ENCODE measurements around the gene ZNF433.
"Not testable (repeated sequence)": the region's sequence is repeated elsewhere in the genome, so short reads cannot be mapped to it uniquely, and the experiment has no call there.

Gene ZNF433

DNA sequence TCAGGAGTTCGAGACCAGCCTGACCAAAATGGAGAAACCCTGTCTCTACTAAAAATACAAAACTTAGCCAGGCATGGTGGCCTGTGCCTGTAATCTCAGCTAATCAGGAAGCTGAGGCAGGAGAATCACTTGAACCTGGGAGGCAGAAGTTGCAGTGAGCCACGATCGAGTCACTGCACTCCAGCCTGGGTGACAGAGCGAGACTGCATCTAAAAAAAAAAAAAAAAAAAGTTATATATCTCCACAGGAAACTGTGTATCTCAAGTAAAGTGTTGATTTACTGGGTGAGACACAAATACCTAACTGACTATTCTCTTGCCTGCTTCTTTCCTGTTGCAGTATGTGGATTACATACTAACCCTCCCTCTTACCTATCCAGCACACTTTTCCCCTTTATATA is 43.6 kb downstream of the ZNF433 start:
- DNase-seq; intact Hi-C loops (cut with DNase I): not testable (repeated sequence)

DNA sequence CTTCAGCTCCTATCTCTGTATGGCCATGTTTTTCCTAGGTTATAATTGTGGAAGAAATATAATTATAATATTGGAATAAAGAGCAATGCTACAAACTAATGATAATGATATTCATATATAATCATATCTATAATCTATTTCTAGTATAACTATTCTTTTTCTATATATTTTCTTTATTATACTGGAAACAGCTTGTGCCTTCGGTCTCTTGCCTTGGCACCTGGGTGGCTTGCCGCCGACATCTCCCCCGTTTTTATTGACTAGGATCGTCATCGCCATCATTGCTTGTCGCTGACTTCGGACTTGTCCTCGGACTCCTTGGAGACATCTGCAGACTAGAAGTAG is 46.4 kb downstream of the ZNF433 start:
- intact Hi-C loops (cut with DNase I): loop anchor here (1.0 to 2.0 kb wide), 2 partner anchors 25 to 192 kb away; no protein-coding TSS in a partner anchor
- DNase-seq: no peak

DNA sequence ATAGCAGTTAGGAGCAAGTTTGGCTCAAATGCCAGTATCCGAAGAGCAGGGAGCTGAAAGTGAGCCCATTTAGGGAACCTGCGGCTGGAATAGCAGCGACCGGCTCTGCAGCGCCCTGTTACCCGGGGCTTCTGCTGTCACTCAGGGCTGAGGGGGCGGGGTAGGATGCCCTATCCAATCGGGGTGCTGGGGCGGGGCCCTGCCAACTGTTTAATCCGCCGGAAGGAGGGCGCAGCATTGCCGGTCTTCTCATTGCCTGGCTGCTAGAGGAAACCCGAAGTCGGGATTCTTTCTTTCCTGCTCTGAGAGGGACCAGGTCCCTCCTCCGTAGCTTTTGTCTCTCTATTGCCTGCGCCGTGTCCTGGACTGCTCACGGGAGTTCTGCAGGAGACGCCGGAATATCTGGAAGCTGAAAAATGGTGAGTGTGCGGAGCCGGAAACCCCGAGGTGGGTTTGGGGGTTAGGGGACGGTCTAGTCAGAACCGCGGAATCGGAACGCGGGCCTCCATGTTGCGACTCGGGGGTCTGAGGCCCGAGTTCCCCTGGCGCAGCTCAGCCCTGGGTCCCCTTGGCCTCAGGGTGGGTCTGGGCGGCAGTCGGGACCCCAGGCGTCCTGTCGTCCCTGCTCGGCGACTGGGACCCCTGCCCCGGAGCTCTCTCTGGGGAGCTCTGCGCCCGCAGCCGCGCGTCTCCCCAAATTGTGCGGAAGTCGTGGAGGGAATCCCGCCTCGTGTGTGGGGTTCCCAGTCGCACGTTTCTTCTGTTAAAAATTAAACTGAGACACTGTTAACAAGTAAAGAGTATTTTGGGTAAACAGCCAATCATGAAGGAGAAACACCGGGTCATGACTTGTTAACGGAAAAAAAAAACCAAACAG is 47.8 kb downstream of the ZNF433 start:
- intact Hi-C loops (cut with DNase I): loop anchor here (1.0 to 2.0 kb wide), 2 partner anchors 63 to 191 kb away; no protein-coding TSS in a partner anchor
- DNase-seq: peak; percentile 83 to 99 (median 92)

GRCh38 chr19:11986754-11987153 is 48.7 kb downstream of the ZNF433 start:
- intact Hi-C loops (cut with DNase I): no loop called here

GRCh38 chr19:11984986-11985385 is 50.5 kb downstream of the ZNF433 start:
- intact Hi-C loops (cut with DNase I): no loop called here
- no peak for DNase-seq

More at GRCh38 chr19:11986754-11987153, 48.7 kb downstream of the ZNF433 start:
- DNase-seq: no peak

- intact Hi-C loops (cut with DNase I): no loop called here
- no peak for DNase-seq
Measured at GRCh38 chr19:11982526-11982925, 53.0 kb downstream of the ZNF433 start.

DNA sequence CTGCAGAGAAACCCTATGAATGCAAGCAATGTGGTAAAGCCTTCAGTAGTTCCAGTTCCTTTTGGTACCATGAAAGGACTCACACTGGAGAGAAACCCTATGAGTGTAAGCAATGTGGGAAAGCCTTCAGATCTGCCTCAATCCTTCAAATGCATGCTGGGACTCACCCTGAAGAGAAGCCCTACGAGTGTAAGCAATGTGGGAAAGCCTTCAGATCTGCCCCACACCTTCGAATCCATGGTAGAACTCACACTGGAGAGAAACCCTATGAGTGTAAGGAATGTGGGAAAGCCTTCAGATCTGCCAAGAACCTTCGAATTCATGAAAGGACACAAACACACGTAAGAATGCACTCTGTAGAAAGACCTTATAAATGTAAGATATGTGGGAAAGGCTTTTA is 56.0 kb downstream of the ZNF433 start:
- intact Hi-C loops (cut with DNase I): no loop called here
- no peak for DNase-seq

- no peak for DNase-seq
- intact Hi-C loops (cut with DNase I): no loop called here
Measured at GRCh38 chr19:11978492-11979100, 56.9 kb downstream of the ZNF433 start.

DNA sequence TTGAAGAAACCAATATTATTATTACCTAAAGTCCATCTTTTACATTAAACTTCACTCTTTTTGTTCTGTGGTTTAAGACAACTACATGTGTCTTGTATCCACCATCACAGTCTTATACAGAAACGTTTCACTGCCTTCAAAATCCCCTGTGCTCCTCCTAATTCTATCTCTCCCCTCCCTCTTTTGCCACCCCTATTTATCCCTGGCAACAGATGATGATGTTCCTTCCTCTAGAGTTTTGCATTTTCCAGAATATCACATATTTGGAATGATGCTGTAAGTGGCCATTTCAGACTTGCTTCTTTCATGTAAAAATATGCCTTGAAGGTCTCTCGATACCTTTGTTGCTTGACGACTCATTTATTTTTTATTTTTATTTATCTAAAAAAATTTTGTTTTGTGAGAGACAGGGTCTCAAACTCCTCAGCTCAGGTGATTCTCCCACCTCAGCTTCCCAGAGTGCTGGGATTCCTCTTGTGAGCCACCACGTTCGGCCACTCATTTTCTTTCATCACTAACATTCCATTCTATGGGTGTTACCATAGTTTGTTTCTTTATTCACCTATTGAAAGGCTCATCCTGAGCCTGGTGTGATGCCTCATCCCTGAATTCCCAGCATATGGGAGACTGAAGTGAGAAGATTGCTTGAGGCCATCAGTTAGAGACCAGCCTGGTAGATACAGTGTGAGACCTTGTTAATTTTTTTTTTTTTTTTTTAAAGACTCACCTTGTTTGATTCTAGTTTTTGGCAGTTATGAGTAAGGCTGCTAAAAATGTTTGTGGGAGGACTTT is 62.3 kb downstream of the ZNF433 start:
- intact Hi-C loops (cut with DNase I): no loop called here

DNA sequence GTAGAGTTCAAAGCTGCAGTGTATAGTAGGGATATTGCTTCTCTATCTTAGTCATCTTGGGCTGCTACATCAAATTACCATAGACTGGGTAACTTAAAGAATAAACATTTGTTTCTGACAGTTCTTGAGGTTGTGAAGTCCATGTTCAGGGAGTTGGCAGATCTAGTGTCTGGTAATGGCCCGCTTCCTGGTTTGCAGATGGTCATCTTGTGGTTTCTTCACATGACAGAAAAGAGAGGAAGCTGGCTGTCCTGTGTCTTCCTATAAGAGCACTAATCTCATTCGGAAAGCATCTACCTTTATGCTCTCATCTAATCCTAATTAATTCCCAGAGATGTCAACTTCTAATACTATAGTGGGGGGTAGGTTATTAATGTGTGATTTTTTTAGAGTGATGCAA is 64.4 kb downstream of the ZNF433 start:
- intact Hi-C loops (cut with DNase I): no loop called here
- DNase-seq: no peak

More for the DNA sequence above, 62.3 kb downstream of the ZNF433 start:
- no peak for DNase-seq

DNA sequence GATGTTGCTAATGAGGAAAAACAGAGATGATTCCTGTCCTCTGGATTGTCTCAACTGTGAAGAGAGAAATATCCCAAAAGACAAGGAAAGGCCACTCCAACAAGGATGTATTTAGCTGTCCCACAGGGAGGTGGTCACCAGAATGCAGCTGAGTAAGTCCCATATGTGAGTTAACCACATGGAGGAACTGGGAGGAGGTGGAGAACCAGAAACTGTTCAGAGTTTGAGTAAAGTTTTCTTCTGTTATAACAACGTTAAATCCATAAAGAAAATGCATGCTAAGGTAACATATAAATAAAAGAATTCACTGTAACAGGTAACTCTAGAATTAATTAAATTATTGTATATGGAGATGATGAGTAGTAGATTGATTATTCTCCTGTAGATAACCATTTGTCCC is 65.3 kb downstream of the ZNF433 start:
- intact Hi-C loops (cut with DNase I): no loop called here

DNA sequence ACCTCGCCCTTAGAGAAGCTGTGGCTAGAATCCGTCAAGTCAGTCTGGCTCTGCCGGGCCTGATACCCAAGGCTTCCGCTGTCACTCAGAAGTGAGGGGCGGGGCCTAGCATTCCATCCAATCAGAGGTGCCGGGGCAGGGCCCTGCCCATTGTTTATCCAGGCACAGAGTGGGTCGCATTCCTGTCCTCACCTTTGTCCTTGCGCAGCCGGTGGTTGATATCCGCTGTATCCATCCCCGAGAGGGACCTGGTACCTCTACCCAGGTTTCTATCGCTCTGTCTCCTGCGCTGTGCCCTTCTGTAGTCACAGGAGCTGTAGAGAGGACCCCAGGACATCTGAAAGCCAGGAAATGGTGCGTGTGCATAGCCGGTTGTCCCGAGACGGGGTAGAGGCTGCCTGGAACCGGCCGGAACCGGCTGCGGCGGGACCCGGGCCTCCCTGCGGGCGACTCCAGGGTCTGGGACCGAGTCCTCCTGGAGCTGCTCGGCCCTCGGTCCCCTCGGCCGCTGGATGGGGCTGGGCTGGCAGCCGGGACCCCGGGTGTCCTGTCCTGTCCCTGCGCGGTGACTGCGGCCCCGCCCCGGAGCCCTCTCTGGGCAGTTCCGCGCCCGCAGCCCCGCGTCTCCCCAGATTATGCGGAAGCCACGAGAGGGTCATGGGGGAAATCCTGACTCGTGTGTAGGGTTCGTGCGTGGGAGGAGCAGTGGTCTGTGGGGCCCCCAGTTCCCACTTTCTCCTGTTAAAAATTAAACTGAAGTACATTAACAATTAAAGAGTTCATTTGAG is 70.4 kb downstream of the ZNF433 start, which contains the start of gene ZNF763:
TSS of gene ZNF763 (plus strand) at position 183 of the 788 bp plus-strand sequence. CDS start at position 352, 169 bp downstream.
- intact Hi-C loops (cut with DNase I): loop anchor here (1.0 to 2.0 kb wide), 3 partner anchors 24 to 175 kb away; partner anchors contain the start of genes ZNF20 and ZNF700
- DNase-seq: peak; percentile 80 to 99 (median 94)

More for the DNA sequence above, 65.3 kb downstream of the ZNF433 start:
- no peak for DNase-seq
